GM20431 (cell line): ENCODE data around the gene SHISA5.
"Not testable (repeated sequence)": the region's sequence is repeated elsewhere in the genome, so short reads cannot be mapped to it uniquely, and the experiment has no call there.

ENCODE experiments used
- in situ Hi-C: fragments of 300-500 bp; cut with MseI, MboI; formaldehyde crosslinking; loops from one replicate; pipeline ENCODE4 v1.15.0; 2020; ENCODE audit warnings: low sequenced_read_pairs; ENCODE audit not compliant: unreplicated experiment

Gene SHISA5

GRCh38 chr3:48478626-48479555 lies 25.1 kb downstream of the SHISA5 start:
- in situ Hi-C loops: no loop called here

GRCh38 chr3:48477959-48478520 lies 25.9 kb downstream of the SHISA5 start:
- in situ Hi-C loops: no loop called here

GRCh38 chr3:48476426-48477053 lies 27.4 kb downstream of the SHISA5 start:
- in situ Hi-C loops: no loop called here

- in situ Hi-C loops: no loop called here
Observed at GRCh38 chr3:48475188-48475587, 28.8 kb downstream of the SHISA5 start.

- in situ Hi-C loops: no loop called here
Observed at GRCh38 chr3:48474619-48475018, 29.4 kb downstream of the SHISA5 start.

- in situ Hi-C loops: not testable (repeated sequence)
Observed at GRCh38 chr3:48474031-48474430, 29.9 kb downstream of the SHISA5 start.

GRCh38 chr3:48473617-48473952 lies 30.4 kb downstream of the SHISA5 start:
- in situ Hi-C loops: no loop called here

GRCh38 chr3:48472923-48473616 lies 30.9 kb downstream of the SHISA5 start:
- in situ Hi-C loops: no loop called here

- in situ Hi-C loops: no loop called here
Observed at GRCh38 chr3:48472673-48472922, 31.4 kb downstream of the SHISA5 start.

- in situ Hi-C loops: no loop called here
Observed at GRCh38 chr3:48470286-48470685, 33.7 kb downstream of the SHISA5 start.

- in situ Hi-C loops: no loop called here
Observed at GRCh38 chr3:48469046-48469915, 34.7 kb downstream of the SHISA5 start.

GRCh38 chr3:48468329-48468731 lies 35.6 kb downstream of the SHISA5 start:
- in situ Hi-C loops: no loop called here

- in situ Hi-C loops: no loop called here
Observed at GRCh38 chr3:48467473-48468267, 36.3 kb downstream of the SHISA5 start.

GRCh38 chr3:48467110-48467454 lies 36.9 kb downstream of the SHISA5 start:
- in situ Hi-C loops: no loop called here

GRCh38 chr3:48466386-48467109 lies 37.4 kb downstream of the SHISA5 start:
- in situ Hi-C loops: no loop called here

GRCh38 chr3:48465531-48466378 lies 38.2 kb downstream of the SHISA5 start:
- in situ Hi-C loops: no loop called here

GRCh38 chr3:48465237-48465530 lies 38.8 kb downstream of the SHISA5 start:
- in situ Hi-C loops: no loop called here

- in situ Hi-C loops: no loop called here
Observed at GRCh38 chr3:48464713-48465221, 39.2 kb downstream of the SHISA5 start.
